ENCODE data around the gene PRR33.

GRCh38 chr11:1838426-1839144 is 53.1 kb downstream of the PRR33 start, which contains the start of gene TNNI2:
- TF ChIP-seq EP300 (IDR thresholded peaks at IDR 0.05): no peak
- no peak for TF ChIP-seq CTCF (IDR thresholded peaks at IDR 0.05)

Measured in esophagus muscularis mucosa (tissue), 3 donors.